DOHH2 (cell line): ENCODE results near the gene SLC25A27.

Experiments used
- H3F3A ChIP-seq: fragments of 200-600 bp; sonication (generic), shearing (Covaris generic); 2 replicates; pipeline ENCODE4 v1.6.0; 2016; ENCODE audit warnings: antibody characterized with exemption, mild to moderate bottlenecking; ENCODE audit not compliant: control insufficient read depth, insufficient read depth
- H3K27ac ChIP-seq: fragments of 200-600 bp; sonication (generic); 2 replicates; pipeline ENCODE4 v1.5.1; 2014; ENCODE audit warnings: low read depth, mild to moderate bottlenecking, low read length, moderate library complexity
- H3K27me3 ChIP-seq: fragments of 200-600 bp; sonication (generic); 2 replicates; pipeline ENCODE4 v1.6.1; 2014; ENCODE audit warnings: mild to moderate bottlenecking, low read length, mixed read lengths; ENCODE audit not compliant: control insufficient read depth
- H3K36me3 ChIP-seq: fragments of 200-600 bp; sonication (generic); 2 replicates; pipeline ENCODE4 v1.6.1; 2014; ENCODE audit warnings: mild to moderate bottlenecking, low read length, moderate library complexity, mixed read lengths; ENCODE audit not compliant: control insufficient read depth
- H3K4me1 ChIP-seq: fragments of 200-600 bp; sonication (generic); 2 replicates; pipeline ENCODE4 v1.6.1; 2014; ENCODE audit warnings: mild to moderate bottlenecking, low read length, mixed read lengths; ENCODE audit not compliant: control insufficient read depth
- H3K4me2 ChIP-seq: fragments of 200-600 bp; sonication (generic); 2 replicates; pipeline ENCODE4 v1.6.0; 2014; ENCODE audit warnings: mild to moderate bottlenecking, low read length, moderate library complexity
- H3K4me3 ChIP-seq: fragments of 200-600 bp; sonication (generic); 2 replicates; pipeline ENCODE4 v1.5.1; 2014; ENCODE audit warnings: mild to moderate bottlenecking, low read length, mixed read lengths
- H3K79me2 ChIP-seq: fragments of 200-600 bp; sonication (generic); 2 replicates; pipeline ENCODE4 v1.6.1; 2014; ENCODE audit warnings: mild to moderate bottlenecking, low read length, mixed read lengths; ENCODE audit not compliant: control insufficient read depth
- H3K9me2 ChIP-seq: fragments of 200-600 bp; sonication (generic); replicated peaks from 2 replicates; pipeline ENCODE4 v1.6.1; 2014; ENCODE audit warnings: mild to moderate bottlenecking, low read length, mixed read lengths; ENCODE audit not compliant: control insufficient read depth
- H3K9me3 ChIP-seq: fragments of 200-600 bp; sonication (generic); 2 replicates; pipeline ENCODE4 v1.6.1; 2014; ENCODE audit warnings: antibody characterized with exemption, low read length, mixed read lengths; ENCODE audit not compliant: control insufficient read depth, insufficient read depth
- H4K20me1 ChIP-seq: fragments of 200-600 bp; sonication (generic); 2 replicates; pipeline ENCODE4 v1.6.0; 2014; ENCODE audit warnings: low read depth, mild to moderate bottlenecking, antibody characterized with exemption, low read length, moderate library complexity; ENCODE audit not compliant: control insufficient read depth, insufficient read depth
- EZH2phosphoT487 ChIP-seq: fragments of 200-600 bp; sonication (generic); IDR thresholded peaks from 2 replicates; pipeline ENCODE4 v1.6.1; 2017; ENCODE audit warnings: borderline replicate concordance, mild to moderate bottlenecking, antibody characterized with exemption, low read length, moderate library complexity, mixed read lengths
- TF ChIP-seq, protein P1 (sequence below): fragments of 200-600 bp; sonication (generic); IDR thresholded peaks from one replicate; pipeline ENCODE4 v1.5.1; 2014; ENCODE audit warnings: antibody characterized with exemption, mild to moderate bottlenecking, low read depth, low read length; ENCODE audit not compliant: poor library complexity, severe bottlenecking

Gene SLC25A27, protein sequence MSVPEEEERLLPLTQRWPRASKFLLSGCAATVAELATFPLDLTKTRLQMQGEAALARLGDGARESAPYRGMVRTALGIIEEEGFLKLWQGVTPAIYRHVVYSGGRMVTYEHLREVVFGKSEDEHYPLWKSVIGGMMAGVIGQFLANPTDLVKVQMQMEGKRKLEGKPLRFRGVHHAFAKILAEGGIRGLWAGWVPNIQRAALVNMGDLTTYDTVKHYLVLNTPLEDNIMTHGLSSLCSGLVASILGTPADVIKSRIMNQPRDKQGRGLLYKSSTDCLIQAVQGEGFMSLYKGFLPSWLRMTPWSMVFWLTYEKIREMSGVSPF

GRCh38 chr6:46652603-46653438, at the start of gene SLC25A27, which contains the start of gene CYP39A1:
TSS of gene SLC25A27 (plus strand) at chr6:46652975. CDS start at chr6:46653193, 218 bp downstream.
TSS of gene CYP39A1 (minus strand) at chr6:46652818. CDS start at chr6:46652582, 236 bp downstream.
- peak within 1 kb of the TSS; percentile 88 for H3K4me3 ChIP-seq
- H4K20me1 ChIP-seq = no peaks in the 10 kb centered on the region
- peaks cover 41% of the 10 kb centered on the region for H3K36me3 ChIP-seq
- H3K9me3 ChIP-seq = no peaks in the 10 kb centered on the region
- TF ChIP-seq, protein P1, sequence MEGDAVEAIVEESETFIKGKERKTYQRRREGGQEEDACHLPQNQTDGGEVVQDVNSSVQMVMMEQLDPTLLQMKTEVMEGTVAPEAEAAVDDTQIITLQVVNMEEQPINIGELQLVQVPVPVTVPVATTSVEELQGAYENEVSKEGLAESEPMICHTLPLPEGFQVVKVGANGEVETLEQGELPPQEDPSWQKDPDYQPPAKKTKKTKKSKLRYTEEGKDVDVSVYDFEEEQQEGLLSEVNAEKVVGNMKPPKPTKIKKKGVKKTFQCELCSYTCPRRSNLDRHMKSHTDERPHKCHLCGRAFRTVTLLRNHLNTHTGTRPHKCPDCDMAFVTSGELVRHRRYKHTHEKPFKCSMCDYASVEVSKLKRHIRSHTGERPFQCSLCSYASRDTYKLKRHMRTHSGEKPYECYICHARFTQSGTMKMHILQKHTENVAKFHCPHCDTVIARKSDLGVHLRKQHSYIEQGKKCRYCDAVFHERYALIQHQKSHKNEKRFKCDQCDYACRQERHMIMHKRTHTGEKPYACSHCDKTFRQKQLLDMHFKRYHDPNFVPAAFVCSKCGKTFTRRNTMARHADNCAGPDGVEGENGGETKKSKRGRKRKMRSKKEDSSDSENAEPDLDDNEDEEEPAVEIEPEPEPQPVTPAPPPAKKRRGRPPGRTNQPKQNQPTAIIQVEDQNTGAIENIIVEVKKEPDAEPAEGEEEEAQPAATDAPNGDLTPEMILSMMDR = no peak
- no peak for TF ChIP-seq EZH2phosphoT487
- H3K27me3 ChIP-seq = no peaks in the 10 kb centered on the region
- H3K79me2 ChIP-seq = peaks cover 72% of the 10 kb centered on the region
- peak within 1 kb of the TSS; percentile 76 for H3K27ac ChIP-seq
- H3K4me2 ChIP-seq = peak within 1 kb of the TSS; percentile 83
- no peaks in the 10 kb centered on the region for H3K9me2 ChIP-seq
- H3F3A ChIP-seq = peaks cover 3% of the 10 kb centered on the region
- H3K4me1 ChIP-seq = peaks cover 36% of the 10 kb centered on the region

- Histone ChIP-seq H3F3A (no peaks in the 10 kb centered on the region), H3K36me3 (peaks cover 5% of the 10 kb centered on the region; the same call in 1 of the 2 replicates), H3K4me1 (no peaks in the 10 kb centered on the region), H3K9me2 (no peaks in the 10 kb centered on the region), H3K4me3 (no peak overlapping the region), H3K4me2 (no peak overlapping the region), H3K79me2 (no peaks in the 10 kb centered on the region), H3K27me3 (no peaks in the 10 kb centered on the region), H3K27ac (no peak overlapping the region), H3K9me3 (no peaks in the 10 kb centered on the region), H4K20me1 (no peaks in the 10 kb centered on the region)
- TF ChIP-seq, protein P1 = no peak
- no peak for TF ChIP-seq EZH2phosphoT487
Measured at GRCh38 chr6:46605091-46605797, 47.5 kb upstream of the SLC25A27 start.

GRCh38 chr6:46606338-46606737, 46.4 kb upstream of the SLC25A27 start:
- TF ChIP-seq, protein P1 = no peak
- Histone ChIP-seq H3K27ac (no peak overlapping the region), H3K9me3 (no peaks in the 10 kb centered on the region), H4K20me1 (no peaks in the 10 kb centered on the region), H3K9me2 (no peaks in the 10 kb centered on the region), H3F3A (no peaks in the 10 kb centered on the region), H3K4me3 (no peak overlapping the region), H3K79me2 (no peaks in the 10 kb centered on the region), H3K36me3 (peaks cover 5% of the 10 kb centered on the region; the same call in 1 of the 2 replicates), H3K27me3 (no peaks in the 10 kb centered on the region), H3K4me1 (no peaks in the 10 kb centered on the region), H3K4me2 (no peak overlapping the region)
